HG02884 (cell line): ENCODE measurements around the gene BEX2.

ENCODE experiments used
- ATAC-seq: cut with Tn5 transposase; IDR thresholded peaks from one replicate; pipeline ENCODE4 v1.9.1; 2021; ENCODE audit warnings: mild to moderate bottlenecking, moderate library complexity; ENCODE audit not compliant: unreplicated experiment

BEX2 gene

GRCh38 chrX:103274284-103274683 is 36.5 kb downstream of the BEX2 start:
- no peak for ATAC-seq
